NCI-H1930 (cell line): Measurements from ENCODE around the gene IGSF8.
"Not testable (repeated sequence)": the region's sequence is repeated elsewhere in the genome, so short reads cannot be mapped to it uniquely, and the experiment has no call there.

ENCODE experiments used
- DNase-seq, 2 experiments: peaks; one replicate each; lab custom pipeline; 2025; lab: John Stamatoyannopoulos, UW

IGSF8 gene

GRCh38 chr1:160068225-160068624 lies 30.2 kb downstream of the IGSF8 start:
- no peak for DNase-seq

GRCh38 chr1:160066829-160067745 lies 31.3 kb downstream of the IGSF8 start:
- no peak for DNase-seq

GRCh38 chr1:160064746-160065145 lies 33.7 kb downstream of the IGSF8 start:
- no peak for DNase-seq

- DNase-seq: no peak
Measured at GRCh38 chr1:160064164-160064563, 34.3 kb downstream of the IGSF8 start.

- no peak for DNase-seq
Measured at GRCh38 chr1:160063176-160063575, 35.2 kb downstream of the IGSF8 start.

- DNase-seq: no peak
Measured at GRCh38 chr1:160062230-160062532, 36.2 kb downstream of the IGSF8 start.

- DNase-seq: no peak
Measured at GRCh38 chr1:160061369-160062229, 36.8 kb downstream of the IGSF8 start.

- DNase-seq: no peak
Measured at GRCh38 chr1:160058087-160058486, 40.3 kb downstream of the IGSF8 start.

GRCh38 chr1:160056648-160057169 lies 41.7 kb downstream of the IGSF8 start:
- DNase-seq: no peak

- DNase-seq: no peak
Measured at GRCh38 chr1:160053548-160054365, 44.7 kb downstream of the IGSF8 start.

- DNase-seq: no peak
Measured at GRCh38 chr1:160052936-160053335, 45.5 kb downstream of the IGSF8 start.

- DNase-seq: no peak
Measured at GRCh38 chr1:160050619-160051018, 47.8 kb downstream of the IGSF8 start.

GRCh38 chr1:160050182-160050581 lies 48.2 kb downstream of the IGSF8 start:
- DNase-seq: not testable (repeated sequence)

GRCh38 chr1:160049101-160049500 lies 49.3 kb downstream of the IGSF8 start:
- DNase-seq: no peak

- DNase-seq: no peak
Measured at GRCh38 chr1:160048335-160048734, 50.1 kb downstream of the IGSF8 start.

- no peak for DNase-seq
Measured at GRCh38 chr1:160047111-160047991, 51.1 kb downstream of the IGSF8 start.

- no peak for DNase-seq
Measured at GRCh38 chr1:160046494-160047110, 51.8 kb downstream of the IGSF8 start.

- DNase-seq: no peak
Measured at GRCh38 chr1:160045653-160046052, 52.8 kb downstream of the IGSF8 start.

GRCh38 chr1:160043543-160043942 lies 54.9 kb downstream of the IGSF8 start:
- no peak for DNase-seq
